Keratinocyte (primary cell): ENCODE data around the gene ZFP64. TPM values are rescaled to one million over a fixed set of nuclear protein-coding genes. Genes with fewer than 3 reads are reported as not detected.

ENCODE experiments used
- DNase-seq: peaks from one replicate; pipeline ENCODE4 v3.0.0-alpha.2; 2011; ENCODE audit warnings: low read depth, missing footprints, low spot score
- FAIRE-seq: peaks from 2 replicates; lab custom pipeline; 2011; peaks lifted over from hg19 to GRCh38; lab: Jason Lieb, UNC
- H2AFZ ChIP-seq: 2 replicates; pipeline ENCODE4 v1.6.0; 2012; ENCODE audit warnings: low read length, control low read depth, inconsistent platforms; ENCODE audit not compliant: control insufficient read depth
- H3K27ac ChIP-seq: 2 replicates; pipeline ENCODE4 v1.5.1; 2011; ENCODE audit warnings: low read length; ENCODE audit not compliant: control insufficient read depth, insufficient read depth
- H3K27me3 ChIP-seq: 3 replicates; pipeline ENCODE4 v1.6.0; 2011; ENCODE audit warnings: low read length; ENCODE audit not compliant: control insufficient read depth, insufficient read depth; ENCODE audit errors: extremely low read depth
- H3K36me3 ChIP-seq, 2 experiments: 2 replicates in 1 of 2; 3 replicates in 1 of 2; pipeline ENCODE4 v1.5.1; 2011; ENCODE audit warnings: low read length in 2 of 2, mild to moderate bottlenecking in 1 of 2; ENCODE audit not compliant: control insufficient read depth in 2 of 2, insufficient read depth in 2 of 2; ENCODE audit errors: extremely low read depth in 1 of 2
- H3K4me1 ChIP-seq: 3 replicates; pipeline ENCODE4 v1.5.1; 2011; ENCODE audit warnings: low read length; ENCODE audit not compliant: control insufficient read depth, insufficient read depth; ENCODE audit errors: extremely low read depth
- H3K4me2 ChIP-seq: 3 replicates; pipeline ENCODE4 v1.6.0; 2011; ENCODE audit warnings: low read depth, low read length; ENCODE audit not compliant: control insufficient read depth, insufficient read depth; ENCODE audit errors: extremely low read depth
- H3K4me3 ChIP-seq, 3 experiments: fragments of 200-600 bp in 1 of 3; sonication (generic) in 1 of 3; 2 replicates in 2 of 3; 3 replicates in 1 of 3; pipeline ENCODE4 v1.5.1; 2011 to 2016; ENCODE audit warnings: low read length in 3 of 3, mild to moderate bottlenecking in 3 of 3, control low read depth in 2 of 3, inconsistent platforms in 1 of 3, low read depth in 1 of 3, mixed read lengths in 1 of 3, mixed run types in 1 of 3, moderate library complexity in 1 of 3; ENCODE audit not compliant: control insufficient read depth in 2 of 3, insufficient read depth in 2 of 3; ENCODE audit errors: extremely low read depth in 1 of 3
- H3K79me2 ChIP-seq: 2 replicates; pipeline ENCODE4 v1.6.0; 2012; ENCODE audit warnings: low read length; ENCODE audit not compliant: control insufficient read depth, insufficient read depth
- H3K9ac ChIP-seq: 3 replicates; pipeline ENCODE4 v1.6.0; 2011; ENCODE audit warnings: low read length; ENCODE audit not compliant: control insufficient read depth, insufficient read depth; ENCODE audit errors: extremely low read depth
- H3K9me1 ChIP-seq: 3 replicates; pipeline ENCODE4 v1.6.0; 2011; ENCODE audit warnings: low read length; ENCODE audit not compliant: control insufficient read depth, insufficient read depth; ENCODE audit errors: extremely low read depth
- H3K9me3 ChIP-seq: 2 replicates; pipeline ENCODE4 v1.5.1; 2012; ENCODE audit warnings: low read depth, low read length; ENCODE audit not compliant: control insufficient read depth
- H4K20me1 ChIP-seq: 3 replicates; pipeline ENCODE4 v1.6.0; 2011; ENCODE audit warnings: low read length; ENCODE audit not compliant: control insufficient read depth, insufficient read depth; ENCODE audit errors: extremely low read depth
- CTCF ChIP-seq, 3 experiments: IDR thresholded peaks in 1 of 3; conservative IDR thresholded peaks in 1 of 3; optimal IDR thresholded peaks in 1 of 3; 2 replicates in 2 of 3; 3 replicates in 1 of 3; pipeline versions ENCODE3 to v1.5.1; 2011; ENCODE audit warnings: low read length in 3 of 3, mild to moderate bottlenecking in 3 of 3, moderate library complexity in 2 of 3, control low read depth in 1 of 3, inconsistent platforms in 1 of 3; ENCODE audit not compliant: insufficient read depth in 2 of 3; ENCODE audit errors: extremely low read depth in 1 of 3
- EZH2 ChIP-seq: IDR thresholded peaks from one replicate; pipeline ENCODE4 v1.6.1; 2012; ENCODE audit warnings: inconsistent platforms, mild to moderate bottlenecking, low read length, moderate library complexity
- dilution Hi-C: fragments of 300-500 bp; cut with MboI; formaldehyde crosslinking; loops from one replicate; pipeline ENCODE4 v1.7.0; 2020; ENCODE audit warnings: low sequenced_read_pairs; ENCODE audit not compliant: extremely low pct_ligation_motif_present
- polyA plus RNA-seq, 5 experiments: library from polyadenylated mRNA; depleted of rRNA in 3 of 5; stranded (reverse) in 3 of 5; stranded (forward) in 1 of 5; unstranded in 1 of 5; fragments of >200 nt; gene quantifications; 1 replicate in 1 of 5; 2 replicates in 3 of 5; 3 replicates in 1 of 5; pipeline versions ENCODE4 v1.2.1 to v1.2.3, GENCODE V29; 2011 to 2012; ENCODE audit warnings: missing spikeins in 2 of 5, low read depth in 1 of 5, low replicate concordance in 1 of 5

The ZFP64 gene
- polyA plus RNA-seq, 1 donor (not counting 4 experiments of a cell fraction or from before 2014, with no cell fraction given): 27.9 TPM

- Histone ChIP-seq H3K9me3 (no peaks in the 10 kb centered on the region), H3K9me1 (no peaks in the 10 kb centered on the region), H3K27ac (no peak overlapping the region), H2AFZ (no peak overlapping the region), H3K4me1 (no peaks in the 10 kb centered on the region), H4K20me1 (no peaks in the 10 kb centered on the region), H3K9ac (no peak overlapping the region), H3K4me2 (no peak overlapping the region), H3K36me3 (no peaks in the 10 kb centered on the region), H3K27me3 (no peaks in the 10 kb centered on the region), H3K79me2 (no peaks in the 10 kb centered on the region), H3K4me3 (no peak overlapping the region)
- TF ChIP-seq CTCF (optimal IDR thresholded peaks at IDR 0.05 in 1 of 3, IDR thresholded peaks at IDR 0.05 in 1 of 3, conservative IDR thresholded peaks at IDR 0.05 in 1 of 3; ENCODE audit: extremely low read depth in 1 of 3, insufficient read depth in 2 of 3, low read length in 3 of 3) (no peak), EZH2 (no peak)
- dilution Hi-C loops: no loop called here
- FAIRE-seq (no peak), DNase-seq (no peak)
Observed at GRCh38 chr20:52235129-52235528, 43.5 kb upstream of the ZFP64 start.

GRCh38 chr20:52234302-52235045, 42.9 kb upstream of the ZFP64 start:
- dilution Hi-C loops: no loop called here
- no peaks in the 10 kb centered on the region for H3K9me1 ChIP-seq
- DNase-seq: no peak
- no peaks in the 10 kb centered on the region for H4K20me1 ChIP-seq
- no peaks in the 10 kb centered on the region for H3K27me3 ChIP-seq
- no peaks in the 10 kb centered on the region for H3K79me2 ChIP-seq
- H3K4me1 ChIP-seq: no peaks in the 10 kb centered on the region
- TF ChIP-seq EZH2: no peak
- TF ChIP-seq CTCF (optimal IDR thresholded peaks at IDR 0.05 in 1 of 3, IDR thresholded peaks at IDR 0.05 in 1 of 3, conservative IDR thresholded peaks at IDR 0.05 in 1 of 3; ENCODE audit: extremely low read depth in 1 of 3, insufficient read depth in 2 of 3, low read length in 3 of 3): no peak
- no peak for FAIRE-seq
- no peak overlapping the region for H3K4me2 ChIP-seq
- no peaks in the 10 kb centered on the region for H3K9me3 ChIP-seq
- H3K27ac ChIP-seq: no peak overlapping the region
- no peak overlapping the region for H3K4me3 ChIP-seq
- H3K36me3 ChIP-seq: no peaks in the 10 kb centered on the region
- H3K9ac ChIP-seq: no peak overlapping the region
- H2AFZ ChIP-seq: no peak overlapping the region
